Activated CD8-positive, alpha-beta memory T cell treated with anti-CD3 and anti-CD28 coated beads, Interleukin-2, amount 10 ng/mL, durations not matched to agents 7 days and 5 days (primary cell): Measurements from ENCODE around the gene SOD3. TPM values are rescaled to one million over a fixed set of nuclear protein-coding genes. Genes with fewer than 3 reads are reported as not detected.

Experiments
- ATAC-seq: fragments of 150-1000 bp; cut with Tn5 transposase; one replicate; pipeline ENCODE4 v1.10.0; 2021; ENCODE audit warnings: moderate library complexity
- CTCF ChIA-PET: fragments of 350-600 bp; sonication (Branson Sonifier 250); formaldehyde crosslinking; loops from one replicate; lab custom pipeline; 2021; ENCODE audit warnings: antibody characterized with exemption; lab: Charles Lee
- DNase-seq: peaks from one replicate; pipeline ENCODE4 v3.0.0-alpha.2; 2020
- H3K27ac Mint-ChIP-seq: one replicate; pipeline ENCODE4 v1.8.0; 2021; ENCODE audit warnings: mild to moderate bottlenecking, mixed read lengths
- H3K27me3 Mint-ChIP-seq: one replicate; pipeline ENCODE4 v1.8.0; 2021; ENCODE audit warnings: mixed read lengths
- H3K36me3 Mint-ChIP-seq: one replicate; pipeline ENCODE4 v1.8.0; 2021; ENCODE audit warnings: mild to moderate bottlenecking, mixed read lengths
- H3K4me1 Mint-ChIP-seq: one replicate; pipeline ENCODE4 v1.8.0; 2021; ENCODE audit warnings: mixed read lengths
- H3K4me3 Mint-ChIP-seq: one replicate; pipeline ENCODE4 v1.8.0; 2021; ENCODE audit warnings: mild to moderate bottlenecking, moderate library complexity, mixed read lengths
- H3K9me3 Mint-ChIP-seq: one replicate; pipeline ENCODE4 v1.8.0; 2022; ENCODE audit warnings: low read depth, mixed read lengths
- total RNA-seq, 2 experiments: library from RNA; stranded (reverse); gene quantifications; one replicate each; pipeline ENCODE4 v1.2.3, GENCODE V29; 2021

Gene SOD3
- total RNA-seq, 2 experiments from 2014 or later = not detected

GRCh38 chr4:24781999-24782745, 13.2 kb upstream of the SOD3 start:
- Mint-ChIP-seq H3K4me1 (no peaks in the 10 kb centered on the region), H3K27me3 (peaks cover 2% of the 10 kb centered on the region), H3K4me3 (no peak overlapping the region), H3K36me3 (no peaks in the 10 kb centered on the region), H3K9me3 (no peaks in the 10 kb centered on the region), H3K27ac (no peak overlapping the region)
- CTCF ChIA-PET = no interaction called here
- DNase-seq (no peak), ATAC-seq (no peak)

- no peaks in the 10 kb centered on the region for H3K9me3 Mint-ChIP-seq
- peaks cover 2% of the 10 kb centered on the region for H3K27me3 Mint-ChIP-seq
- no peak overlapping the region for H3K4me3 Mint-ChIP-seq
- no peak for ATAC-seq
- CTCF ChIA-PET = no interaction called here
- H3K4me1 Mint-ChIP-seq = no peaks in the 10 kb centered on the region
- DNase-seq = no peak
- H3K36me3 Mint-ChIP-seq = no peaks in the 10 kb centered on the region
- H3K27ac Mint-ChIP-seq = no peak overlapping the region
These were observed 11.9 kb upstream of the SOD3 start for GRCh38 chr4:24783506-24783905.

- H3K4me3 Mint-ChIP-seq = no peak overlapping the region
- H3K9me3 Mint-ChIP-seq = peaks cover 2% of the 10 kb centered on the region
- no peaks in the 10 kb centered on the region for H3K4me1 Mint-ChIP-seq
- H3K27me3 Mint-ChIP-seq = no peaks in the 10 kb centered on the region
- no peak overlapping the region for H3K27ac Mint-ChIP-seq
- no peak for DNase-seq
- CTCF ChIA-PET = no interaction called here
- H3K36me3 Mint-ChIP-seq = no peaks in the 10 kb centered on the region
- ATAC-seq = no peak
These were observed 4.3 kb upstream of the SOD3 start for GRCh38 chr4:24791043-24791442.

GRCh38 chr4:24792552-24792951, 2.8 kb upstream of the SOD3 start:
- no peaks in the 10 kb centered on the region for H3K36me3 Mint-ChIP-seq
- no peaks in the 10 kb centered on the region for H3K4me1 Mint-ChIP-seq

GRCh38 chr4:24793219-24794005, 2.0 kb upstream of the SOD3 start:
- no peaks in the 10 kb centered on the region for H3K36me3 Mint-ChIP-seq
- DNase-seq = no peak
- ATAC-seq = no peak
- H3K4me1 Mint-ChIP-seq = no peaks in the 10 kb centered on the region
- no peak overlapping the region for H3K27ac Mint-ChIP-seq
- H3K4me3 Mint-ChIP-seq = no peak overlapping the region
- peaks cover 5% of the 10 kb centered on the region for H3K27me3 Mint-ChIP-seq
- CTCF ChIA-PET = no interaction called here
- H3K9me3 Mint-ChIP-seq = peaks cover 2% of the 10 kb centered on the region

More at GRCh38 chr4:24792552-24792951, 2.8 kb upstream of the SOD3 start:
- H3K27me3 Mint-ChIP-seq = no peaks in the 10 kb centered on the region
- DNase-seq = no peak
- H3K4me3 Mint-ChIP-seq = no peak overlapping the region
- H3K27ac Mint-ChIP-seq = no peak overlapping the region
- no peak for ATAC-seq
- CTCF ChIA-PET = no interaction called here
- H3K9me3 Mint-ChIP-seq = peaks cover 2% of the 10 kb centered on the region

- CTCF ChIA-PET = no interaction called here
- Mint-ChIP-seq H3K27ac (no peak overlapping the region), H3K4me1 (no peaks in the 10 kb centered on the region), H3K4me3 (no peak overlapping the region), H3K9me3 (peaks cover 2% of the 10 kb centered on the region), H3K27me3 (peaks cover 11% of the 10 kb centered on the region), H3K36me3 (no peaks in the 10 kb centered on the region)
- no peak for DNase-seq
- ATAC-seq = no peak
These were observed 1.3 kb upstream of the SOD3 start for GRCh38 chr4:24794051-24794450.

- no peak overlapping the region for H3K4me3 Mint-ChIP-seq
- no peaks in the 10 kb centered on the region for H3K36me3 Mint-ChIP-seq
- no peaks in the 10 kb centered on the region for H3K4me1 Mint-ChIP-seq
- no peak for ATAC-seq
- H3K27me3 Mint-ChIP-seq = peaks cover 16% of the 10 kb centered on the region
- no peak for DNase-seq
- no peak overlapping the region for H3K27ac Mint-ChIP-seq
- CTCF ChIA-PET = no interaction called here
- H3K9me3 Mint-ChIP-seq = peaks cover 2% of the 10 kb centered on the region
These were observed 893 bp upstream of the SOD3 start for GRCh38 chr4:24794480-24794879.

GRCh38 chr4:24795666-24796381, 451 bp downstream of the SOD3 start:
- no peak for DNase-seq

GRCh38 chr4:24796620-24797019, 1.2 kb downstream of the SOD3 start:
- Mint-ChIP-seq H3K27ac (no peak overlapping the region), H3K27me3 (peaks cover 30% of the 10 kb centered on the region), H3K4me3 (no peak overlapping the region), H3K9me3 (peaks cover 2% of the 10 kb centered on the region), H3K4me1 (no peaks in the 10 kb centered on the region), H3K36me3 (peaks cover 2% of the 10 kb centered on the region)
- CTCF ChIA-PET = no interaction called here
- DNase-seq (no peak), ATAC-seq (no peak)

More at GRCh38 chr4:24795666-24796381, 451 bp downstream of the SOD3 start:
- Mint-ChIP-seq H3K4me1 (no peaks in the 10 kb centered on the region), H3K9me3 (peaks cover 2% of the 10 kb centered on the region), H3K4me3 (no peak overlapping the region), H3K27ac (no peak overlapping the region), H3K36me3 (peaks cover 2% of the 10 kb centered on the region), H3K27me3 (peaks cover 22% of the 10 kb centered on the region)
- ATAC-seq = no peak
- CTCF ChIA-PET = no interaction called here

- Mint-ChIP-seq H3K27me3 (peaks cover 43% of the 10 kb centered on the region), H3K27ac (no peak overlapping the region), H3K9me3 (no peaks in the 10 kb centered on the region), H3K4me3 (no peak overlapping the region), H3K36me3 (peaks cover 2% of the 10 kb centered on the region), H3K4me1 (no peaks in the 10 kb centered on the region)
- no peak for ATAC-seq
- DNase-seq = no peak
- CTCF ChIA-PET = no interaction called here
These were observed 2.8 kb downstream of the SOD3 start for GRCh38 chr4:24798036-24798610.

- CTCF ChIA-PET = no interaction called here
- peaks cover 2% of the 10 kb centered on the region for H3K36me3 Mint-ChIP-seq
- no peaks in the 10 kb centered on the region for H3K9me3 Mint-ChIP-seq
- no peak overlapping the region for H3K4me3 Mint-ChIP-seq
- ATAC-seq (no peak), DNase-seq (no peak)
- no peaks in the 10 kb centered on the region for H3K4me1 Mint-ChIP-seq
- no peak overlapping the region for H3K27ac Mint-ChIP-seq
- H3K27me3 Mint-ChIP-seq = peaks cover 43% of the 10 kb centered on the region
These were observed 3.8 kb downstream of the SOD3 start for GRCh38 chr4:24799196-24799543.

- ATAC-seq (no peak), DNase-seq (no peak)
- peaks cover 2% of the 10 kb centered on the region for H3K36me3 Mint-ChIP-seq
- CTCF ChIA-PET = no interaction called here
- no peak overlapping the region for H3K27ac Mint-ChIP-seq
- H3K27me3 Mint-ChIP-seq = peaks cover 43% of the 10 kb centered on the region
- no peaks in the 10 kb centered on the region for H3K9me3 Mint-ChIP-seq
- no peaks in the 10 kb centered on the region for H3K4me1 Mint-ChIP-seq
- no peak overlapping the region for H3K4me3 Mint-ChIP-seq
These were observed 4.4 kb downstream of the SOD3 start for GRCh38 chr4:24799544-24800324.
